Muscle of arm (tissue), 14 donors: Measurements from ENCODE around the gene PDE8A. TPM values are rescaled to one million over a fixed set of nuclear protein-coding genes. Genes with fewer than 3 reads are reported as not detected.
A peak's percentile ranks its signal among the peaks of the same experiment; 100 is the strongest.

Source experiments
- DNase-seq: peaks from one replicate; pipeline ENCODE4 v3.0.0-alpha.2; 2013
- long read RNA-seq, 11 donors: transcript quantifications; one replicate each; lab custom pipeline, GENCODE V29; 2026
- polyA plus RNA-seq, 12 donors: library from polyadenylated mRNA; unstranded; fragments of 120-200 nt; gene quantifications; one replicate each; pipeline ENCODE4 v1.2.1, GENCODE V29; 2013; ENCODE audit not compliant: insufficient read length in 12 of 12

Gene PDE8A
- 10 to 100 TPM in 11 of 12 donors, not detected in 1; 17.3 to 63.1 (median 32.4) TPM for polyA plus RNA-seq
- long read RNA-seq, donor 1, partial matches to known transcripts = 0 of 4 reads
- long read RNA-seq, donor 1, other reads (novel, unspliced or antisense) = 0 of 4 reads
- long read RNA-seq, donor 2, partial matches to known transcripts = 0 of 1 reads
- long read RNA-seq, donor 2, other reads (novel, unspliced or antisense) = 0 of 1 reads
- long read RNA-seq, donor 3, partial matches to known transcripts = 0 of 2 reads
- long read RNA-seq, donor 3, other reads (novel, unspliced or antisense) = 0 of 2 reads
- long read RNA-seq, donor 4 = 0 reads
- long read RNA-seq, donor 5, partial matches to known transcripts = 0 of 3 reads
- long read RNA-seq, donor 5, other reads (novel, unspliced or antisense) = 0 of 3 reads
- long read RNA-seq, donor 6, partial matches to known transcripts = 6 of 7 reads
- long read RNA-seq, donor 6, other reads (novel, unspliced or antisense) = 0 of 7 reads
- long read RNA-seq, donor 7, partial matches to known transcripts = 0 of 1 reads
- long read RNA-seq, donor 7, other reads (novel, unspliced or antisense) = 0 of 1 reads
- long read RNA-seq, donor 8, partial matches to known transcripts = 0 of 1 reads
- long read RNA-seq, donor 8, other reads (novel, unspliced or antisense) = 0 of 1 reads
- long read RNA-seq, donor 9, partial matches to known transcripts = 0 of 1 reads
- long read RNA-seq, donor 9, other reads (novel, unspliced or antisense) = 0 of 1 reads
- long read RNA-seq, donor 10, partial matches to known transcripts = 0 of 5 reads
- long read RNA-seq, donor 10, other reads (novel, unspliced or antisense) = 0 of 5 reads
- long read RNA-seq, donor 11, partial matches to known transcripts = 0 of 1 reads
- long read RNA-seq, donor 11, other reads (novel, unspliced or antisense) = 0 of 1 reads

- DNase-seq = no peak
Observed at GRCh38 chr15:84981711-84982300, at the start of gene PDE8A. Gene PDE8A, plus strand, starts transcription at chr15:84981856. Its CDS starts 307 bp downstream, at chr15:84982163.

- DNase-seq = no peak
Observed at GRCh38 chr15:84934942-84935729, 46.5 kb upstream of the PDE8A start.

- no peak for DNase-seq
Observed at GRCh38 chr15:84937144-84937543, 44.5 kb upstream of the PDE8A start.

- no peak for DNase-seq
Observed at GRCh38 chr15:84938726-84939125, 42.9 kb upstream of the PDE8A start.

GRCh38 chr15:84940399-84940798 is 41.3 kb upstream of the PDE8A start:
- DNase-seq = no peak

- DNase-seq = no peak
Observed at GRCh38 chr15:84942456-84942855, 39.2 kb upstream of the PDE8A start.

GRCh38 chr15:84944311-84944710 is 37.3 kb upstream of the PDE8A start:
- no peak for DNase-seq

- no peak for DNase-seq
Observed at GRCh38 chr15:84944861-84945260, 36.8 kb upstream of the PDE8A start.

- no peak for DNase-seq
Observed at GRCh38 chr15:84946772-84947489, 34.7 kb upstream of the PDE8A start.

- peak; percentile 20 for DNase-seq
Observed at GRCh38 chr15:84947947-84948830, 33.5 kb upstream of the PDE8A start.

GRCh38 chr15:84949043-84949442 is 32.6 kb upstream of the PDE8A start:
- DNase-seq = no peak

- no peak for DNase-seq
Observed at GRCh38 chr15:84949845-84950569, 31.6 kb upstream of the PDE8A start.

GRCh38 chr15:84950570-84951111 is 31.0 kb upstream of the PDE8A start:
- no peak for DNase-seq

GRCh38 chr15:84951736-84952135 is 29.9 kb upstream of the PDE8A start:
- no peak for DNase-seq

GRCh38 chr15:84953136-84953535 is 28.5 kb upstream of the PDE8A start:
- DNase-seq = no peak

- DNase-seq = no peak
Observed at GRCh38 chr15:84953726-84954125, 27.9 kb upstream of the PDE8A start.

- peak; percentile 65 for DNase-seq
Observed at GRCh38 chr15:84955089-84955848, 26.4 kb upstream of the PDE8A start.

- no peak for DNase-seq
Observed at GRCh38 chr15:84956199-84956598, 25.5 kb upstream of the PDE8A start.
